BLaER1 treated with 17β-estradiol and CSF1 and Interleukin-3, amounts not matched to agents 10 nM and 100 nM (cell line): ENCODE results near the gene CKB.

Experiments
- H3K27ac ChIP-seq, 11 experiments: shearing (Covaris generic); formaldehyde crosslinking; 2 replicates each; pipeline ENCODE4 v1.8.1; 2022
- H3K27me3 ChIP-seq, 11 experiments: shearing (Covaris generic); formaldehyde crosslinking; 2 replicates each; pipeline ENCODE4 v1.8.1; 2022
- H3K36me3 ChIP-seq, 11 experiments: shearing (Covaris generic); formaldehyde crosslinking; 2 replicates each; pipeline ENCODE4 v1.8.1; 2022
- H3K4me1 ChIP-seq, 10 experiments: shearing (Covaris generic); formaldehyde crosslinking; 2 replicates each; pipeline ENCODE4 v1.8.1; 2022
- H3K4me2 ChIP-seq, 11 experiments: shearing (Covaris generic); formaldehyde crosslinking; 2 replicates each; pipeline ENCODE4 v1.8.1; 2022
- H3K4me3 ChIP-seq, 10 experiments: shearing (Covaris generic); formaldehyde crosslinking; 2 replicates each; pipeline ENCODE4 v1.8.1; 2022
- H3K9ac ChIP-seq, 11 experiments: shearing (Covaris generic); formaldehyde crosslinking; 2 replicates each; pipeline ENCODE4 v1.8.1; 2022
- H3K9me3 ChIP-seq, 11 experiments: shearing (Covaris generic); formaldehyde crosslinking; replicated peaks in 1 of 11; 2 replicates each; pipeline ENCODE4 v1.8.1; 2022
- H4K20me1 ChIP-seq, 11 experiments: shearing (Covaris generic); formaldehyde crosslinking; 2 replicates each; pipeline ENCODE4 v1.8.1; 2022
- Cebpa-rat ChIP-seq, 11 experiments: shearing (Covaris generic); IDR thresholded peaks; 2 replicates each; pipeline ENCODE4 v1.8.1; 2022

CKB gene

DNA sequence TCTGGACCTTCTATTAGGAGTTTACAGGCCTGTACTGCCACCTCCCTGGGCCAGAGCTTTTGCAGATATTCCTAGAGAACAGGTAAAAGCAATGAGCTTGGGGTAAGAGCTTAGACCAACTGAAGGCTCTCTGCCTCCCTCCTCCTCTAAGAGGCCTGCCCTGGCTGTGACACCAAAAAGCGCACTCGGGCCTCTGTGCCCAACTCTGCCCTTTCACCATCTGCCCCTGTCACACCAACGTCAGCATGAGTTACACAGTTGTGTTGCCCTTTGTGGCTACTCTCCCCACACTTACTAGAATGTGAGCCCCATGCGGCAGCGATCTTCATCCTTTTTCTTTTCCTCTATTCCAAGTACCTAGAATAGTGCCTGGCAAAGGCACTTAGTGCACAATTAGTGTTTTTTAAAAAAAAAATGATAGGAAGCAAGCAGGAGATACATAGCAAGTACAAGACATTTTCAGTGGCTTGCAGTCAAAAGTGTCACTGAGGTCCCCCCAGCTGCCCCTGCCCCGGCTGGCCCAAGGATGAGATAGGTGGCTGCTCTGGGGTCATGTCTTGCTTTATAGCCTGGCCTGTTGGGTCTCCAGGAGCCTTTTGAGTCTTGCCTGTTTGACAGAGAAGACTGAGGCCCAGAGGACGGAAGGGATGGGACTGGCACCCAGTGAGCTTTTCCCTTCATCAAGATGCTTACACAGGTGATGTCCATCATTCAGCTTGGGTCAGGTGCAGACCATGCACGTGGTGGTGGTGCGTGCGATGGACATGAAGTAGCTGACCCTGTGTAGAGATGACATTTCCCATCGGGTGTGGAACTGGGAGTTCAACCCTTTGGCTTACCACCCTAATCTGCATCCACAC, 12.5 kb downstream of the CKB start:
- Histone ChIP-seq H3K9ac (no peak overlapping the region), H3K27ac (no peak overlapping the region), H4K20me1 (peaks cover 0 to 70% (median 18%) of the 10 kb centered on the region in 11 experiments; a peak in 16 of 22 replicates), H3K36me3 (peaks cover 24 to 72% (median 56%) of the 10 kb centered on the region in 11 experiments), H3K9me3 (no peaks in the 10 kb centered on the region), H3K4me3 (no peak overlapping the region), H3K27me3 (no peaks in the 10 kb centered on the region), H3K4me1 (peaks cover 13 to 46% (median 20%) of the 10 kb centered on the region in 10 experiments; a peak in 19 of 20 replicates), H3K4me2 (no peak overlapping the region)
- no peak for TF ChIP-seq Cebpa-rat (IDR thresholded peaks at IDR 0.05)

DNA sequence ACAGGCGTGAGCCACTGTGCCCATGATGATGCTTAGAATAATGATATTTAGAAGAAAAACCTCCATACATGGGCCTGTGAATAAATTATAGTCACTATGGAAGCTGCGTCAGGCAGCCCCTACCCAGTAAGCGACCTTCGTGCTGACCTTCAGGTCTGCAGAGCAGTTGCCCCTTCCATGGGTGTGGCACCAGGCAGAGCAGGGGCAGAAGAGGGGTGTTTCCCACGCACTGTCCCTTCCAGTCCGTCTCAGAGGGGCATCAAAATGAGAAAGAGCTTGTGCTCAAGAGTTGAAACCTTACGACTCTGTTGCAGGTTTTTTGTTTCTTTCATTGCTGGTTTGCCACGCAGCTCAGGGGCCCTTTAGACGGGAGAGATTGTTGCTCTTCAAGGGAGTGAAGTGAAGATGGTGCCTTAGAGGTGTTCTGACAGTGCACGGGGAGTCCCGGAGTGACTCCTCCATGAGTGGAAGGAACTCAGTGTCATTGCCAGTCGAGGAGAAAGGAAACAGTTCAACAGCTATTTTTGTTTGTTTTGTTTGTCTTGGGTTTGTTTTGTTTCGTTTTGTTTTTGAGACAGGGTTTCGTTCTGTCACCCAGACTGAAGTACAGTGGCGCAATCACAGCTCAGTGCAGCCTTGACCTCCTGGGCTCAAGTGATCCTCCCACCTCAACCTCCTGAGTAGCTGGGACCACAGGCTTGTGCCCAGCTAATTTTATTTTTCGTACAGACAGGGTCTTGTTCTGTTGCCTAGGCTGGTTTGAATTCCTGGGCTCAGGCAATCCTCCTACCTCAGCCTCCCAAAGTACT, 13.9 kb downstream of the CKB start:
- no peak for TF ChIP-seq Cebpa-rat (IDR thresholded peaks at IDR 0.05)
- Histone ChIP-seq H3K4me2 (no peak overlapping the region), H3K4me1 (peaks cover 9 to 36% (median 13%) of the 10 kb centered on the region in 10 experiments; a peak in 19 of 20 replicates), H3K36me3 (peaks cover 38 to 85% (median 69%) of the 10 kb centered on the region in 11 experiments), H3K9me3 (no peaks in the 10 kb centered on the region), H3K4me3 (no peak overlapping the region), H3K27ac (peak overlapping the region in 1 of 11 experiments; percentile 29; a peak in 1 of 22 replicates), H4K20me1 (peaks cover 0 to 66% (median 18%) of the 10 kb centered on the region in 11 experiments; a peak in 14 of 22 replicates), H3K27me3 (no peaks in the 10 kb centered on the region), H3K9ac (no peak overlapping the region; a peak in 1 of 22 replicates)

DNA sequence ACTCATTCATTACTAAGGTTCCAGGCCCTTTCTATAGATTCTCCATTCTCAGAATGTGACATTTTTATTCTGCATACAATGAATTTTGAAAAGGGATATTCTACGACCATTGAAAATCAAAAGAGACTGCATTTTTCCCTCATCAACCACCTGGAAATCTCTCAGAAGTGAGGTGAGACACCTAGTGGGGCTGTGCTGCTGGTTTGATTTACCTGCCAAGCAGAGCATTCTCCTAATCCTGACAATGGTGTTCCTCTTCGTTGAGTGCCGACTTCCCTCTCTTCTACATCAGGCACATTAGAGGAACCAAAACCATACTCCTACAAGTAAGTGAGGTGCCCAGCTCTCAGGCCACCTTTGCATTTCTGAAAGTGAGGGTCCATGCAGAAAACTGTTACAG, 14.9 kb downstream of the CKB start:
- H3K4me2 ChIP-seq = no peak overlapping the region
- no peaks in the 10 kb centered on the region for H3K9me3 ChIP-seq
- no peak for TF ChIP-seq Cebpa-rat (IDR thresholded peaks at IDR 0.05)
- no peak overlapping the region for H3K9ac ChIP-seq
- no peak overlapping the region for H3K27ac ChIP-seq
- peaks cover 47 to 95% (median 79%) of the 10 kb centered on the region in 11 experiments for H3K36me3 ChIP-seq
- H4K20me1 ChIP-seq = peaks cover 0 to 63% (median 16%) of the 10 kb centered on the region in 11 experiments; a peak in 15 of 22 replicates
- no peaks in the 10 kb centered on the region for H3K27me3 ChIP-seq
- peaks cover 5 to 35% (median 11%) of the 10 kb centered on the region in 10 experiments for H3K4me1 ChIP-seq
- no peak overlapping the region for H3K4me3 ChIP-seq

DNA sequence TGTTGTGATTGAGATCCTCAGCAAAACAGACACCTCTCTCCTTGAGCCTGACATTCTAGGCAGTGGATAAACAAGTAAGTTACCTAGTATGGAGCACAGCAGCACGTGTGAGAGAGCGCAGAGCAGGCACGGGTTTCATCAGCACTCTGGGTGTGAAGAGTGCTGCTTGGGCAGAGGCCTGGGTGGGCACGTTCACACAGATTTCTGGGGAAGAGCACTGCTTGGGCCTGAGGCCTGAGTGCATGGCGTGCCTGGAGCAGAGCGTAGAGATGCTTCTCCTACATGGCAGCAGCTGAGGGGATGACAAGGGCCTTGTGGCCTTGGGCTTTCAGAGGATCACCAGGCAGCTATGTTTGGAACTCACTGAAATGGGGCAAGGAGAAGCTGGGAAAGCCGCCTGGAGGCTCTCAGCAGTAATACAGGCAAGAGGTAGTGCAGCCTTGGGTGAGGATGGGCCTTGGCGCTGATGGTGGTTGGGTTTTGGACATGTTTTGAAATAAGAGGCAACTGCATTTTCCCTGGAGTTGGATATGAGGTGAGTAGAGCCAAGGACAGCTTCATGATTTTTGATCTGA, 17.6 kb downstream of the CKB start:
- no peaks in the 10 kb centered on the region for H3K9me3 ChIP-seq
- H3K9ac ChIP-seq = peak overlapping the region in 1 of 11 experiments; percentile 10; a peak in 1 of 22 replicates
- no peak overlapping the region for H3K4me3 ChIP-seq
- no peaks in the 10 kb centered on the region for H3K27me3 ChIP-seq
- H3K27ac ChIP-seq = no peak overlapping the region
- H3K4me2 ChIP-seq = no peak overlapping the region
- H4K20me1 ChIP-seq = peaks cover 0 to 76% (median 32%) of the 10 kb centered on the region in 11 experiments; a peak in 21 of 22 replicates
- peaks cover 68 to 99% (median 87%) of the 10 kb centered on the region in 11 experiments for H3K36me3 ChIP-seq
- TF ChIP-seq Cebpa-rat (IDR thresholded peaks at IDR 0.05) = no peak
- H3K4me1 ChIP-seq = peaks cover 24 to 53% (median 33%) of the 10 kb centered on the region in 10 experiments

DNA sequence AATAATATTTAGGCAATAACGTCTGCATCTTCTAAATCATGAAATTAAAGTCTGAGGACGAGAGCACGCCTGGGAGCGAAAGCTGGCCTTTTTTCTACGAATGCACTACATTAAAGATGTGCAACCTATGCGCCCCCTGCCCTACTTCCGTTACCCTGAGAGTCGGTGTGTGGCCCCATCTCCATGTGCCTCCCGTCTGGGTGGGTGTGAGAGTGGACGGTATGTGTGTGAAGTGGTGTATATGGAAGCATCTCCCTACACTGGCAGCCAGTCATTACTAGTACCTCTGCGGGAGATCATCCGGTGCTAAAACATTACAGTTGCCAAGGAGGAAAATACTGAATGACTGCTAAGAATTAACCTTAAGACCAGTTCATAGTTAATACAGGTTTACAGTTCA, 19.3 kb downstream of the CKB start:
- no peak for TF ChIP-seq Cebpa-rat (IDR thresholded peaks at IDR 0.05)
- Histone ChIP-seq H3K9ac (no peak overlapping the region), H3K27ac (no peak overlapping the region), H4K20me1 (peaks cover 0 to 69% (median 41%) of the 10 kb centered on the region in 11 experiments; a peak in 21 of 22 replicates), H3K36me3 (peaks cover 66 to 99% (median 86%) of the 10 kb centered on the region in 11 experiments), H3K9me3 (no peaks in the 10 kb centered on the region), H3K4me2 (peak overlapping the region in 4 of 11 experiments; percentile 84 to 96 (median 88); a peak in 7 of 22 replicates), H3K4me3 (no peak overlapping the region), H3K4me1 (peaks cover 24 to 63% (median 40%) of the 10 kb centered on the region in 10 experiments), H3K27me3 (no peaks in the 10 kb centered on the region)

DNA sequence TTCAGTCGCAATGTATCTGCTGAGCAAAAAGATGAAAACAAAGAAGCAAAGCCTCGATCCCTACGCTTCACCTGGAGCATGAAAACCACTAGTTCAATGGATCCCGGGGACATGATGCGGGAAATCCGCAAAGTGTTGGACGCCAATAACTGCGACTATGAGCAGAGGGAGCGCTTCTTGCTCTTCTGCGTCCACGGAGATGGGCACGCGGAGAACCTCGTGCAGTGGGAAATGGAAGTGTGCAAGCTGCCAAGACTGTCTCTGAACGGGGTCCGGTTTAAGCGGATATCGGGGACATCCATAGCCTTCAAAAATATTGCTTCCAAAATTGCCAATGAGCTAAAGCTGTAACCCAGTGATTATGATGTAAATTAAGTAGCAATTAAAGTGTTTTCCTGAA, 19.8 kb downstream of the CKB start:
- Histone ChIP-seq H3K9me3 (no peaks in the 10 kb centered on the region), H3K9ac (peak overlapping the region in 2 of 11 experiments; percentile 56 to 57; a peak in 3 of 22 replicates), H3K36me3 (peaks cover 65 to 98% (median 86%) of the 10 kb centered on the region in 11 experiments), H3K27me3 (no peaks in the 10 kb centered on the region), H3K4me1 (peaks cover 24 to 63% (median 40%) of the 10 kb centered on the region in 10 experiments), H3K4me2 (peak overlapping the region in 9 of 11 experiments; percentile 66 to 96 (median 81); a peak in 17 of 22 replicates), H3K4me3 (peak overlapping the region in 1 of 10 experiments; percentile 12; a peak in 1 of 20 replicates), H3K27ac (peak overlapping the region in 1 of 11 experiments; percentile 48; a peak in 1 of 22 replicates), H4K20me1 (peaks cover 0 to 72% (median 41%) of the 10 kb centered on the region in 11 experiments; a peak in 21 of 22 replicates)
- TF ChIP-seq Cebpa-rat (IDR thresholded peaks at IDR 0.05) = no peak

DNA sequence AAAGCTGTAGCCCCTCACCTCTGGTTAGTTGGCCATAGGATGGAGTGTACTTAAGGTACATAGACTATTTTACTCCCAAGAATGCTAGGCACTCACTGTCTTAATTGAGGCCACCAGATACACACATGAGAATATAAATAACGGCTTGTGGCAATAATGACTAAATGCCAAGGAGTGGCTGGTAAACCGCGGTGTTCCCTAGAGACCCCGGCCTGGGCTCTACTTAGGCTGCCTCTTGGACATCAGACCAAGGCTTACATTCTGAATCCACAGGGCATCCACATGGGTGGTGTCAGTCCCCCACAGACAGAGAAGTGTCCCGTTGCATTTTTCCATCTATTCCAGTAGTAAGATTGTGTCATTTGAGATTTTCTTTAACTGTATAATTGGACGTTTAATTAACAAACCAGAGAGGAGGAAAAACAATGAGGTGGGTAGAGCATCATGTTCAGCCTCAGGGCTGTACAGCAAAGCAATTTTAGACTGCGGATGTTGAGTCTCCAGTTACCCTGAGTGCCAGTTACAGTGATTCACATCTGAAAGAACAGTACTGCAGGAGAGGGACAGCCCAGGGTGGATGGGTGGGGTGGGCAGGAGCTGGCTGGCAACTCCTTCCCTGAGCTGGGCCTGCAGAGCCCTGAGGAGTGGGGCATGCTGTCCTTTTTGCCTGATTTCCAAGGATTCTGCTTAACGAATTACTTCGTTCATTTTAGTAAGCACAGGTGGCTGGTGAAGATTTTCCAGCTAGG, 20.5 kb downstream of the CKB start:
- peaks cover 0 to 79% (median 41%) of the 10 kb centered on the region in 11 experiments; a peak in 21 of 22 replicates for H4K20me1 ChIP-seq
- peak overlapping the region in 4 of 11 experiments; percentile 16 to 53 (median 36); a peak in 6 of 22 replicates for H3K27ac ChIP-seq
- peaks cover 65 to 98% (median 85%) of the 10 kb centered on the region in 11 experiments for H3K36me3 ChIP-seq
- peak overlapping the region in 5 of 11 experiments; percentile 22 to 57 (median 54); a peak in 9 of 22 replicates for H3K9ac ChIP-seq
- peak overlapping the region; percentile 46 to 96 (median 75); a peak in 19 of 22 replicates for H3K4me2 ChIP-seq
- peaks cover 24 to 62% (median 40%) of the 10 kb centered on the region in 10 experiments for H3K4me1 ChIP-seq
- H3K9me3 ChIP-seq = no peaks in the 10 kb centered on the region
- no peaks in the 10 kb centered on the region for H3K27me3 ChIP-seq
- TF ChIP-seq Cebpa-rat (IDR thresholded peaks at IDR 0.05) = no peak
- peak overlapping the region in 3 of 10 experiments; percentile 12 to 35 (median 30); a peak in 4 of 20 replicates for H3K4me3 ChIP-seq
